Endothelial cell of umbilical vein (primary cell): ENCODE data around the gene IQSEC3. TPM values are rescaled to one million over a fixed set of nuclear protein-coding genes. Genes with fewer than 3 reads are reported as not detected.

ENCODE experiments used
- BruUV-seq: library from RNA; stranded (reverse); fragments of 400-500 nt; replicated peaks from 2 replicates; lab custom pipeline; 2021; lab: Mats Ljungman, UMichigan
- CTCF ChIA-PET: fragments of 300-600, 350-600 bp; sonication (Branson Sonifier 250); formaldehyde crosslinking; loops from one replicate; lab custom pipeline; 2021; ENCODE audit warnings: antibody characterized with exemption, inconsistent platforms; lab: Charles Lee
- POLR2A ChIA-PET: fragments of 300-600, 350-600 bp; sonication (Branson Sonifier 250); formaldehyde crosslinking; loops from one replicate; lab custom pipeline; 2021; ENCODE audit warnings: antibody characterized with exemption, inconsistent platforms; lab: Charles Lee
- DNase-seq: peaks from one replicate; pipeline ENCODE4 v3.0.0-alpha.2; 2011; ENCODE audit warnings: low read depth, low spot score
- FAIRE-seq: peaks from 2 replicates; lab custom pipeline; 2011; peaks lifted over from hg19 to GRCh38; lab: Jason Lieb, UNC
- H2AFZ ChIP-seq: 2 replicates; pipeline ENCODE4 v1.6.0; 2012; ENCODE audit warnings: low read depth, low read length, control low read depth, inconsistent platforms
- H3K27ac ChIP-seq: 2 replicates; pipeline ENCODE4 v1.5.1; 2011; ENCODE audit warnings: low read depth, mild to moderate bottlenecking, control low read depth, low read length, moderate library complexity; ENCODE audit not compliant: insufficient read depth
- H3K27me3 ChIP-seq, 2 experiments: 2 replicates each; pipeline versions ENCODE4 v1.6.0 to v1.6.1; 2011; ENCODE audit warnings: low read length in 2 of 2, mixed read lengths in 1 of 2; ENCODE audit not compliant: control insufficient read depth in 2 of 2, insufficient read depth in 2 of 2
- H3K36me3 ChIP-seq, 2 experiments: 2 replicates in 1 of 2; 3 replicates in 1 of 2; pipeline ENCODE4 v1.5.1; 2011; ENCODE audit warnings: low read length in 2 of 2, mild to moderate bottlenecking in 1 of 2, moderate library complexity in 1 of 2; ENCODE audit not compliant: control insufficient read depth in 2 of 2, insufficient read depth in 2 of 2; ENCODE audit errors: extremely low read depth in 1 of 2
- H3K4me1 ChIP-seq: 3 replicates; pipeline ENCODE4 v1.5.1; 2011; ENCODE audit warnings: mild to moderate bottlenecking, low read length; ENCODE audit not compliant: control insufficient read depth, insufficient read depth; ENCODE audit errors: extremely low read depth
- H3K4me2 ChIP-seq: 2 replicates; pipeline ENCODE4 v1.6.1; 2011; ENCODE audit warnings: low read length, control low read depth, mixed read lengths; ENCODE audit not compliant: insufficient read depth
- H3K4me3 ChIP-seq, 3 experiments: fragments of 200-600 bp in 1 of 3; sonication (generic), shearing (Covaris generic) in 1 of 3; replicated peaks in 1 of 3; 2 replicates each; pipeline ENCODE4 v1.5.1; 2011 to 2016; ENCODE audit warnings: control low read depth in 3 of 3, low read length in 3 of 3, mild to moderate bottlenecking in 2 of 3, inconsistent platforms in 1 of 3, low read depth in 1 of 3, moderate library complexity in 1 of 3; ENCODE audit not compliant: insufficient read depth in 1 of 3
- H3K79me2 ChIP-seq: 2 replicates; pipeline ENCODE4 v1.6.0; 2012; ENCODE audit warnings: low read length, inconsistent platforms; ENCODE audit not compliant: control insufficient read depth, insufficient read depth
- H3K9ac ChIP-seq: replicated peaks from 2 replicates; pipeline ENCODE3; 2011; ENCODE audit warnings: low read length, control low read depth; ENCODE audit not compliant: insufficient read depth; ENCODE audit errors: extremely low read depth
- H3K9me1 ChIP-seq: replicated peaks from 3 replicates; pipeline ENCODE4 v1.6.0; 2011; ENCODE audit warnings: mild to moderate bottlenecking, low read length; ENCODE audit not compliant: control insufficient read depth, insufficient read depth; ENCODE audit errors: extremely low read depth
- H3K9me3 ChIP-seq: replicated peaks from 2 replicates; pipeline ENCODE4 v1.5.1; 2012; ENCODE audit warnings: low read length, inconsistent platforms; ENCODE audit not compliant: control insufficient read depth, insufficient read depth
- H4K20me1 ChIP-seq: replicated peaks from 2 replicates; pipeline ENCODE3; 2011; ENCODE audit warnings: mild to moderate bottlenecking, low read length; ENCODE audit not compliant: control insufficient read depth, insufficient read depth; ENCODE audit errors: extremely low read depth
- CTCF ChIP-seq, 2 donors: IDR thresholded peaks; 1 replicate in 1 of 2; 2 replicates in 1 of 2; pipeline ENCODE4 v1.5.1; 2011; ENCODE audit warnings: low read length in 2 of 2, mild to moderate bottlenecking in 2 of 2, moderate library complexity in 2 of 2, control low read depth in 1 of 2, inconsistent platforms in 1 of 2, low read depth in 1 of 2; ENCODE audit not compliant: insufficient read depth in 1 of 2; ENCODE audit errors: extremely low read depth in 1 of 2
- EZH2 ChIP-seq: IDR thresholded peaks from 2 replicates; pipeline ENCODE4 v1.6.1; 2012; ENCODE audit warnings: borderline replicate concordance, low read depth, mild to moderate bottlenecking, moderate library complexity, low read length, inconsistent platforms; ENCODE audit not compliant: severe bottlenecking
- FOS ChIP-seq: IDR thresholded peaks from 2 replicates; pipeline ENCODE4 v1.6.1; 2011; ENCODE audit warnings: mild to moderate bottlenecking, low read length, moderate library complexity, borderline replicate concordance; ENCODE audit not compliant: insufficient read depth
- GATA2 ChIP-seq: IDR thresholded peaks from 2 replicates; pipeline ENCODE4 v1.7.0; 2011; ENCODE audit warnings: low read depth, mild to moderate bottlenecking, moderate library complexity, mixed read lengths, low read length; ENCODE audit not compliant: insufficient read length, insufficient read depth
- JUN ChIP-seq: IDR thresholded peaks from 2 replicates; pipeline ENCODE4 v1.6.1; 2011; ENCODE audit warnings: borderline replicate concordance, low read depth; ENCODE audit not compliant: insufficient read length, insufficient read depth
- MYC ChIP-seq: IDR thresholded peaks from one replicate; pipeline ENCODE4 v1.6.1; 2011; ENCODE audit warnings: mild to moderate bottlenecking, low read depth, low read length
- POLR2A ChIP-seq: IDR thresholded peaks from 2 replicates; pipeline ENCODE4 v1.6.1; 2012; ENCODE audit warnings: low read depth, mild to moderate bottlenecking, control low read depth, low read length
- POLR2AphosphoS5 ChIP-seq: IDR thresholded peaks from 2 replicates; pipeline ENCODE4 v1.6.1; 2012; ENCODE audit warnings: low read depth, mild to moderate bottlenecking, control low read depth, low read length, moderate library complexity; ENCODE audit not compliant: insufficient read depth
- dilution Hi-C: fragments of 300-500 bp; cut with MboI; formaldehyde crosslinking; loops from one replicate; pipeline ENCODE4 v1.15.0; 2019; ENCODE audit warnings: low sequenced_read_pairs; ENCODE audit not compliant: extremely low pct_ligation_motif_present
- intact Hi-C: fragments of 100-400 bp; cut with micrococcal nuclease; formaldehyde crosslinking; loops from one replicate; pipeline ENCODE4 v1.10.0; 2022
- polyA plus RNA-seq, 4 experiments: library from polyadenylated mRNA; depleted of rRNA in 3 of 4; stranded (reverse) in 3 of 4; unstranded in 1 of 4; fragments of >200 nt; gene quantifications; 2 replicates each; pipeline versions ENCODE4 v1.2.1 to v1.2.3, GENCODE V29; 2011 to 2012; ENCODE audit warnings: missing spikeins in 1 of 4
- total RNA-seq: library from RNA; stranded (reverse); gene quantifications from 2 replicates; pipeline ENCODE4 v1.2.3, GENCODE V29; 2021
- TF ChIP-seq, protein P1 (sequence below): IDR thresholded peaks from 2 replicates; pipeline ENCODE4 v1.6.1; 2011; ENCODE audit not compliant: insufficient read depth, insufficient read length

Gene IQSEC3
- total and polyA plus RNA-seq, 2 donors (not counting 3 experiments of a cell fraction or from before 2014, with no cell fraction given): not detected

DNA sequence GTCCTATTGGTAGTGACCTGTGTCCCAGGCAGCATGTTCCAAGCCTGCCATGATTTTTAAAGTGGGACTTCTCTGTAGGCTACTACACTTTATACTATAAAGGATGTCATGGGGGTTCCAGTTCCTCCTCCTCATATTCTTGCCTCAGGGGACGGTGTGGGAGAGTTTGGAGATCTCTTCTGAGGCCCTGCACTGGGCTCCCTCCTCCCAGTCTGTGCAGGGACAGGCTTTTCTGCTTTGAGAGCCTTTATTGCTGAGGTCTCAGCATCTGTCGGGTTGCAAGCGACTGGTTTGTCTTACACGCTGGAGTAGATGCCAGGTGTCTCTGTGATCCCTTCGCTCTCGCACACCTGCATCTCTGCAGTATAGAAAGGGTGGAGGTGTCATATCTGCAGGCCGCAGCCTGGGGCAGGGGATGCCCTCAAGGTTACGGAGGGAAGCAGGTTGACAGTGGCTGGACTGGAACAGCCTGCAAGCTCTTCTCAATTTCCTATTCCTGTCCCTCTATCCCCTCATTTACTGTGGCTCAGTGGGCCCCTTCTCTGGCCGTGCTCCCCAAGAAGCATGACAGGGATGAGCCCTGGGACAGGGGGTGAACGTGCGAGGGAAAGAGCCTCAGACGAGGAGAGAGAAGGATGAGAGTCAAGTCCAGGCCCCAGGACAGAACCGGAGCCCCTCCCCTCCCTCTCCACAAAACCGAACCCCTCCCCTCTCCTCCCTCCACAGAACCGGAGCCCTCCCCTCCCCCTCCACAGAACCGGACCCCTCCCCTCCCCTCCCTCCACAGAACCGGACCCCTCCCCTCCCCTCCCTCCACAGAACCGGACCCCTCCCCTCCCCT is 96.1 kb downstream of the IQSEC3 start:
- H3K9me1 ChIP-seq: no peaks in the 10 kb centered on the region
- H3K79me2 ChIP-seq: no peaks in the 10 kb centered on the region
- DNase-seq: no peak
- H3K27ac ChIP-seq: no peak overlapping the region
- BruUV-seq: no TSS peak
- no peak overlapping the region for H3K4me2 ChIP-seq
- dilution Hi-C loops: no loop called here
- TF ChIP-seq EZH2 (no peak), CTCF (IDR thresholded peaks at IDR 0.05; ENCODE audit: extremely low read depth in 1 of 2, insufficient read depth in 1 of 2, low read depth in 1 of 2, low read length in 2 of 2) (no peak), JUN (no peak), POLR2AphosphoS5 (no peak), POLR2A (no peak), FOS (no peak), GATA2 (no peak), MYC (no peak)
- TF ChIP-seq, protein P1, sequence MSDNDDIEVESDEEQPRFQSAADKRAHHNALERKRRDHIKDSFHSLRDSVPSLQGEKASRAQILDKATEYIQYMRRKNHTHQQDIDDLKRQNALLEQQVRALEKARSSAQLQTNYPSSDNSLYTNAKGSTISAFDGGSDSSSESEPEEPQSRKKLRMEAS: no peak
- no peak overlapping the region for H3K4me3 ChIP-seq
- H2AFZ ChIP-seq: no peak overlapping the region
- intact Hi-C loops: no loop called here
- no peaks in the 10 kb centered on the region for H3K36me3 ChIP-seq
- FAIRE-seq: no peak
- no peaks in the 10 kb centered on the region for H3K9me3 ChIP-seq
- no peaks in the 10 kb centered on the region for H3K4me1 ChIP-seq
- no peaks in the 10 kb centered on the region for H4K20me1 ChIP-seq
- ChIA-PET POLR2A (no interaction called here), CTCF (no interaction called here)
- peaks cover 0 to 4% of the 10 kb centered on the region in 2 experiments for H3K27me3 ChIP-seq
- H3K9ac ChIP-seq: no peak overlapping the region
